CD8-positive, alpha-beta memory T cell (primary cell): ENCODE measurements around the gene L1CAM. TPM values are rescaled to one million over a fixed set of nuclear protein-coding genes. Genes with fewer than 3 reads are reported as not detected.

ENCODE experiments used
- CTCF ChIA-PET: fragments of 350-600 bp; sonication (Branson Sonifier 250); formaldehyde crosslinking; loops from one replicate; lab custom pipeline; 2021; ENCODE audit warnings: antibody characterized with exemption; lab: Charles Lee
- POLR2A ChIA-PET: fragments of 350-600 bp; sonication (Branson Sonifier 250); formaldehyde crosslinking; loops from one replicate; lab custom pipeline; 2021; ENCODE audit warnings: antibody characterized with exemption; lab: Charles Lee
- DNase-seq, 5 donors: peaks; one replicate each; pipeline versions ENCODE4 v3.0.0 to v3.0.0-alpha.2; 2020 to 2022; ENCODE audit warnings: mixed read lengths in 1 of 5
- H3K27ac ChIP-seq: one replicate; pipeline ENCODE4 v1.7.0; 2013; ENCODE audit warnings: low read depth, mild to moderate bottlenecking, low read length, moderate library complexity
- H3K27me3 ChIP-seq: 2 replicates; pipeline ENCODE4 v1.7.0; 2013; ENCODE audit warnings: low read length, mild to moderate bottlenecking; ENCODE audit not compliant: insufficient read depth, poor library complexity, severe bottlenecking
- H3K36me3 ChIP-seq: 2 replicates; pipeline ENCODE4 v1.7.0; 2013; ENCODE audit warnings: mild to moderate bottlenecking, low read length, moderate library complexity; ENCODE audit not compliant: insufficient read depth
- H3K4me1 ChIP-seq: 2 replicates; pipeline ENCODE4 v1.7.0; 2013; ENCODE audit warnings: mild to moderate bottlenecking, low read length, moderate library complexity; ENCODE audit not compliant: insufficient read depth
- H3K4me3 ChIP-seq: 2 replicates; pipeline ENCODE4 v1.7.0; 2013; ENCODE audit warnings: mild to moderate bottlenecking, low read length
- H3K9me3 ChIP-seq: 2 replicates; pipeline ENCODE4 v1.7.0; 2013; ENCODE audit warnings: mild to moderate bottlenecking, low read length
- H3K27ac Mint-ChIP-seq, 8 donors: one replicate each; pipeline ENCODE4 v1.8.0; 2020 to 2021; ENCODE audit warnings: mixed read lengths in 8 of 8, mild to moderate bottlenecking in 6 of 8, inconsistent platforms in 3 of 8, moderate library complexity in 3 of 8
- H3K27me3 Mint-ChIP-seq, 2 donors: one replicate each; pipeline ENCODE4 v1.8.0; 2020 to 2021; ENCODE audit warnings: mixed read lengths in 2 of 2, mild to moderate bottlenecking in 1 of 2, moderate library complexity in 1 of 2
- H3K36me3 Mint-ChIP-seq, 3 donors: one replicate each; pipeline ENCODE4 v1.8.0; 2020 to 2021; ENCODE audit warnings: mixed read lengths in 3 of 3, inconsistent platforms in 1 of 3, mild to moderate bottlenecking in 1 of 3
- H3K4me1 Mint-ChIP-seq, 3 donors: one replicate each; pipeline ENCODE4 v1.8.0; 2020 to 2021; ENCODE audit warnings: mixed read lengths in 3 of 3, inconsistent platforms in 1 of 3, mild to moderate bottlenecking in 1 of 3
- H3K4me3 Mint-ChIP-seq, 7 donors: one replicate each; pipeline ENCODE4 v1.8.0; 2020 to 2021; ENCODE audit warnings: mixed read lengths in 7 of 7, mild to moderate bottlenecking in 6 of 7, moderate library complexity in 4 of 7, inconsistent platforms in 2 of 7
- H3K9me3 Mint-ChIP-seq, 5 donors: one replicate each; pipeline ENCODE4 v1.8.0; 2020 to 2022; ENCODE audit warnings: mixed read lengths in 5 of 5, mild to moderate bottlenecking in 3 of 5, moderate library complexity in 2 of 5, inconsistent platforms in 1 of 5
- polyA plus RNA-seq: library from polyadenylated mRNA; unstranded; fragments of 300-500 nt; fragmentation: Illumina TruSeq; gene quantifications from one replicate; pipeline ENCODE4 v1.2.3, GENCODE V29; 2021
- total RNA-seq, 2 experiments: library from RNA; stranded (reverse); gene quantifications; one replicate each; pipeline ENCODE4 v1.2.3, GENCODE V29; 2021

The L1CAM gene
- total and polyA plus RNA-seq, 3 experiments from 2014 or later, result 0.38 to 0.79 (median 0.62) TPM

DNA sequence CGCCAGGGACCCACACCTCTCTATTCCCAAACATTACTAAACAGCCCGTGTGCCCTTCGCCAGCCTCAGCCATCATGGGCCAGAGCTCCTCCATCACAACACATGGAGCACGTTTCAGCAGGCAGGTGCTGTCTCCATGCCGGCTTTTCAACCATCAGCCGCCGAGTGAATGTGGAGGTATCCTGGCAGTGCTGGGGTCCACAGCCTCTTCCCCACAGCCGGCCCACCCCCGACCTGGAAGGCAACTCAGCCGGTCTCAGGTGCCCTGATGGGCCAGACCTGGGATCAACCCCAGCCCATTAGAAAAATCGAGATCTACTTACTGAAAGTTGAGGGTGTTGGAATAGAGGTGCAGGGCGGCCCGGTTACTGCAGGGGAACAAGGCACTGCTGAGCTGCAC is 45.8 kb upstream of the L1CAM start:
- Mint-ChIP-seq H3K4me3 (peak overlapping the region in 1 of 7 donors; percentile 42), H3K9me3 (peaks cover 0 to 3% (median 0%) of the 10 kb centered on the region in 5 donors), H3K27ac (peak overlapping the region in 4 of 8 donors; percentile 7 to 97 (median 34)), H3K4me1 (peaks cover 36 to 42% (median 40%) of the 10 kb centered on the region in 3 donors), H3K36me3 (peaks cover 3 to 36% (median 4%) of the 10 kb centered on the region in 3 donors), H3K27me3 (peaks cover 0 to 6% of the 10 kb centered on the region in 2 donors)
- H3K9me3 ChIP-seq, result no peaks in the 10 kb centered on the region
- H3K27ac ChIP-seq, result no peak overlapping the region
- no peak for DNase-seq
- H3K36me3 ChIP-seq, result no peaks in the 10 kb centered on the region
- H3K4me3 ChIP-seq, result no peak overlapping the region
- ChIA-PET CTCF (interaction anchor here (1.3 kb wide), 1 partner anchor 25 kb away, joined by 3 read pairs; no protein-coding TSS in a partner anchor), POLR2A (no interaction called here)
- no peaks in the 10 kb centered on the region for H3K27me3 ChIP-seq
- H3K4me1 ChIP-seq, result peaks cover 10% of the 10 kb centered on the region

GRCh38 chrX:153931151-153931550 is 45.2 kb upstream of the L1CAM start:
- no peaks in the 10 kb centered on the region for H3K9me3 ChIP-seq
- CTCF ChIA-PET, result interaction anchor here (1.3 to 10.5 kb wide), 2 partner anchors 18 to 25 kb away, joined by 3 to 230 read pairs; partner anchors contain the start of gene RENBP
- H3K4me3 ChIP-seq, result no peak overlapping the region
- Mint-ChIP-seq H3K27me3 (peaks cover 0 to 5% of the 10 kb centered on the region in 2 donors), H3K4me3 (peak overlapping the region in 2 of 7 donors; percentile 42 to 56), H3K27ac (peak overlapping the region in 6 of 8 donors; percentile 25 to 97 (median 42)), H3K9me3 (peaks cover 0 to 3% (median 0%) of the 10 kb centered on the region in 5 donors), H3K36me3 (peaks cover 3 to 37% (median 4%) of the 10 kb centered on the region in 3 donors), H3K4me1 (peaks cover 33 to 42% (median 41%) of the 10 kb centered on the region in 3 donors)
- peaks cover 10% of the 10 kb centered on the region for H3K4me1 ChIP-seq
- H3K36me3 ChIP-seq, result no peaks in the 10 kb centered on the region
- no peak overlapping the region for H3K27ac ChIP-seq
- H3K27me3 ChIP-seq, result no peaks in the 10 kb centered on the region
- POLR2A ChIA-PET, result no interaction called here
- no peak for DNase-seq

GRCh38 chrX:153930011-153930910 is 44.3 kb upstream of the L1CAM start:
- ChIA-PET POLR2A (no interaction called here), CTCF (interaction anchor here (1.3 to 10.5 kb wide), 2 partner anchors 19 to 24 kb away, joined by 3 to 230 read pairs; partner anchors contain the start of gene RENBP)
- H3K9me3 ChIP-seq, result no peaks in the 10 kb centered on the region
- H3K27me3 Mint-ChIP-seq, result peaks cover 0 to 2% of the 10 kb centered on the region in 2 donors
- H3K4me3 ChIP-seq, result no peak overlapping the region
- H3K9me3 Mint-ChIP-seq, result peaks cover 0 to 3% (median 0%) of the 10 kb centered on the region in 5 donors
- H3K4me3 Mint-ChIP-seq, result no peak overlapping the region
- H3K27me3 ChIP-seq, result no peaks in the 10 kb centered on the region
- peak overlapping the region in 5 of 8 donors; percentile 46 to 92 (median 58) for H3K27ac Mint-ChIP-seq
- no peak for DNase-seq
- peaks cover 33 to 48% (median 40%) of the 10 kb centered on the region in 3 donors for H3K4me1 Mint-ChIP-seq
- H3K36me3 Mint-ChIP-seq, result peaks cover 3 to 40% (median 4%) of the 10 kb centered on the region in 3 donors
- no peaks in the 10 kb centered on the region for H3K36me3 ChIP-seq
- H3K27ac ChIP-seq, result no peak overlapping the region
- H3K4me1 ChIP-seq, result peaks cover 7% of the 10 kb centered on the region

GRCh38 chrX:153929576-153929975 is 43.6 kb upstream of the L1CAM start:
- no peak overlapping the region for H3K4me3 ChIP-seq
- H3K36me3 ChIP-seq, result no peaks in the 10 kb centered on the region
- peaks cover 7% of the 10 kb centered on the region for H3K4me1 ChIP-seq
- DNase-seq, result no peak
- H3K9me3 ChIP-seq, result no peaks in the 10 kb centered on the region
- H3K4me3 Mint-ChIP-seq, result no peak overlapping the region
- H3K27me3 Mint-ChIP-seq, result peaks cover 0 to 2% of the 10 kb centered on the region in 2 donors
- peaks cover 0 to 3% (median 0%) of the 10 kb centered on the region in 5 donors for H3K9me3 Mint-ChIP-seq
- peaks cover 40 to 55% (median 45%) of the 10 kb centered on the region in 3 donors for H3K4me1 Mint-ChIP-seq
- peak overlapping the region in 6 of 8 donors; percentile 52 to 98 (median 84) for H3K27ac Mint-ChIP-seq
- no peak overlapping the region for H3K27ac ChIP-seq
- H3K36me3 Mint-ChIP-seq, result peaks cover 3 to 40% (median 4%) of the 10 kb centered on the region in 3 donors
- ChIA-PET POLR2A (interaction anchor here (3.4 kb wide), 1 partner anchor 42 kb away, joined by 27 read pairs; the partner anchor contains the start of genes HCFC1 and TMEM187), CTCF (interaction anchor here (10.5 kb wide), 1 partner anchor 19 kb away, joined by 230 read pairs; the partner anchor contains the start of gene RENBP)
- no peaks in the 10 kb centered on the region for H3K27me3 ChIP-seq

DNA sequence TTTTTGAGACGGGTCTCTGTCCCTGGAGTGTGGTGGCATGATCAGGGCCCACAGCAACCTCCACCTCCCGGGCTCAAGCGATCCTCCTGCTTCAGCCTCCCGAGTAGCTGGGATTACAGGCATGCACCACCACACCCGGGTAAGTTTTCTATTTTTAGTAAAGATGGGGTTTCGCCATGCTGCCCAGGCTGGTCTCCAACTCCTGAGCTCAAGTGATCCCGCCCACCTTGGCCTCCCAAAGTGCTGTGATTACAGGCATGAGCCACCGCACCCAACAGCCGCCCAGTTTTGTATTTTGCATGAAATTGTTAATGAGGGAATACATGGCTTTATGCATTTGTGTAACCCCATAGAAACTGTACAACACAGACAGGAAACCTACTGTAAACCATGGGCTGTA is 42.9 kb upstream of the L1CAM start:
- peaks cover 7% of the 10 kb centered on the region for H3K4me1 ChIP-seq
- H3K4me3 Mint-ChIP-seq, result peak overlapping the region in 6 of 7 donors; percentile 20 to 89 (median 50)
- DNase-seq, result no peak
- peak overlapping the region; percentile 34 to 99 (median 82) for H3K27ac Mint-ChIP-seq
- no peak overlapping the region for H3K27ac ChIP-seq
- no peaks in the 10 kb centered on the region for H3K27me3 Mint-ChIP-seq
- peaks cover 0 to 3% (median 0%) of the 10 kb centered on the region in 5 donors for H3K9me3 Mint-ChIP-seq
- no peaks in the 10 kb centered on the region for H3K9me3 ChIP-seq
- POLR2A ChIA-PET, result interaction anchor here (0.8 to 3.4 kb wide), 8 partner anchors 10 to 587 kb away, joined by 3 to 27 read pairs (median 4); partner anchors contain the start of genes FAM3A, HCFC1, IDH3G and SSR4
- CTCF ChIA-PET, result interaction anchor here (1.5 to 10.5 kb wide), 3 partner anchors 18 to 43 kb away, joined by 5 to 230 read pairs (median 6); partner anchors contain the start of genes HCFC1 and RENBP
- H3K27me3 ChIP-seq, result no peaks in the 10 kb centered on the region
- H3K36me3 Mint-ChIP-seq, result peaks cover 3 to 38% (median 4%) of the 10 kb centered on the region in 3 donors
- H3K4me3 ChIP-seq, result no peak overlapping the region
- H3K36me3 ChIP-seq, result no peaks in the 10 kb centered on the region
- H3K4me1 Mint-ChIP-seq, result peaks cover 41 to 57% (median 44%) of the 10 kb centered on the region in 3 donors

DNA sequence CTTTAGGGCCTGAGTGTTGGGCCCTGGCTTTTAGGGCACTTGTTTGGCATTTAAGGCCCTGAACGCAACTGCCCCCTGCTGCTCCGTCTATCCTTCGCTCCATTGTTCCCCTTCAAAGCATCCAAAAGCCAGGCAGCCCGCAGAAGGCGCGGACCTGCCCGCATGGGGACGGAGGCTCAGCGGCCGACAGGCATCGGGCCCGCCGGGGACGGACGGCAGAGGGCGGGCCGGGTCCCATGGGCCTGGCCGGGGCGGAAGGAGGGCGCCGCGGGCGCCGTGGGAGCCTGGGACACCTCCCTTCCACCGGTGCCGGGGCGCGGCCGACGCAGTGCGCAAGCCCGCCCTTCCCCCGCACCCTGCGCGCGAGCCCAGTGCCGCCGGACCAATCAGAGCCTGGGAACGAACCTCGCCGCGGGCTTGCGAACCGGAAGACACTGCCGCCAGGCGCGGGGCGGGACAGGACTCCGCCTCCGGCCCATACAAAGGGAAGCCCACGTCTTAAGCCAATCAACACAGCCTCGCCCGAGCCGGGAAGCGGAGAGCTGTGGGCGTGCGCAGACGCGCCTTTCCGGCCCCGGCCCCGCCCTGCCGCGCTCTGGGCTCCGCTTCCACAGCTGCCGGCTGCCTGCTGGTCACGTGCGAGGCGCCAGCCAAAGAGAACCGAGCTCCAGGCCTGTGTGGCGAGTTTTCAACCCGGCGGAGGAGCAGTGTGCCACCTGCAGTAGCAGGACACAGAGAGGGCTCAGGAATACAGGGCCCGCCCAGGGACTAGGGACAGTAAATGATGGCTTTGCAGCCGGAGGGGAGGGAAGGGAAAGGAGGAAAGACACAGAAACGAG is 42.2 kb upstream of the L1CAM start:
- Histone ChIP-seq H3K4me3 (peak overlapping the region; percentile 86), H3K27me3 (no peaks in the 10 kb centered on the region), H3K36me3 (no peaks in the 10 kb centered on the region), H3K4me1 (peaks cover 11% of the 10 kb centered on the region), H3K9me3 (no peaks in the 10 kb centered on the region), H3K27ac (peak overlapping the region; percentile 91)
- Mint-ChIP-seq H3K4me1 (peaks cover 43 to 61% (median 46%) of the 10 kb centered on the region in 3 donors), H3K36me3 (peaks cover 3 to 37% (median 4%) of the 10 kb centered on the region in 3 donors), H3K4me3 (peak overlapping the region; percentile 89 to 95 (median 91)), H3K27ac (peak overlapping the region; percentile 91 to 100 (median 99)), H3K27me3 (no peaks in the 10 kb centered on the region), H3K9me3 (peaks cover 0 to 3% (median 0%) of the 10 kb centered on the region in 5 donors)
- CTCF ChIA-PET, result interaction anchor here (1.4 to 10.5 kb wide), 6 partner anchors 17 to 128 kb away, joined by 3 to 230 read pairs (median 5); partner anchors contain the start of genes HCFC1 and RENBP
- DNase-seq, result peak; percentile 86 to 98 (median 96)
- POLR2A ChIA-PET, result interaction anchor here (0.8 to 3.4 kb wide), 12 partner anchors 10 to 588 kb away, joined by 3 to 27 read pairs (median 4); partner anchors contain the start of genes FAM3A, HCFC1, IDH3G and SSR4

- H3K4me3 ChIP-seq, result peak overlapping the region; percentile 86
- H3K36me3 ChIP-seq, result no peaks in the 10 kb centered on the region
- DNase-seq, result no peak
- ChIA-PET POLR2A (interaction anchor here (1.0 to 3.4 kb wide), 8 partner anchors 13 to 450 kb away, joined by 3 to 27 read pairs (median 4); partner anchors contain the start of genes HCFC1, IDH3G, SSR4 and TMEM187), CTCF (interaction anchor here (1.4 to 10.5 kb wide), 6 partner anchors 17 to 127 kb away, joined by 3 to 230 read pairs (median 5); partner anchors contain the start of genes HCFC1 and RENBP)
- peaks cover 14% of the 10 kb centered on the region for H3K4me1 ChIP-seq
- peak overlapping the region; percentile 89 to 95 (median 91) for H3K4me3 Mint-ChIP-seq
- H3K27ac Mint-ChIP-seq, result peak overlapping the region; percentile 91 to 100 (median 99)
- peaks cover 3 to 35% (median 4%) of the 10 kb centered on the region in 3 donors for H3K36me3 Mint-ChIP-seq
- H3K27me3 ChIP-seq, result no peaks in the 10 kb centered on the region
- H3K27me3 Mint-ChIP-seq, result no peaks in the 10 kb centered on the region
- peaks cover 46 to 65% (median 50%) of the 10 kb centered on the region in 3 donors for H3K4me1 Mint-ChIP-seq
- H3K9me3 Mint-ChIP-seq, result peaks cover 0 to 3% (median 0%) of the 10 kb centered on the region in 5 donors
- H3K9me3 ChIP-seq, result no peaks in the 10 kb centered on the region
- peak overlapping the region; percentile 91 for H3K27ac ChIP-seq
Observed at GRCh38 chrX:153927672-153927921, 41.6 kb upstream of the L1CAM start.
